H1 (cell line): ENCODE measurements around the gene FHDC1. TPM values are rescaled to one million over a fixed set of nuclear protein-coding genes. Genes with fewer than 3 reads are reported as not detected.

ENCODE experiments used
- ASH2L ChIP-seq: fragments of 200-600, 300-600 bp; sonication (generic); IDR thresholded peaks from one replicate; pipeline ENCODE4 v1.7.1; 2017; ENCODE audit warnings: low read length
- TAF7 ChIP-seq: optimal IDR thresholded peaks from 2 replicates; pipeline ENCODE3; 2011; ENCODE audit warnings: low read depth, mild to moderate bottlenecking, inconsistent platforms, low read length, moderate library complexity, borderline replicate concordance
- polyA plus RNA-seq, 7 experiments: library from polyadenylated mRNA; depleted of rRNA in 3 of 7; stranded (reverse) in 5 of 7; unstranded in 2 of 7; fragments of >200 nt in 5 of 7; fragments of 200-250 nt in 2 of 7; gene quantifications; 1 replicate in 5 of 7; 2 replicates in 1 of 7; 4 replicates in 1 of 7; pipeline versions ENCODE4 v1.2.1 to v1.2.3, GENCODE V29; 2011 to 2013; ENCODE audit warnings: missing spikeins in 2 of 7, mixed read lengths in 2 of 7
- total RNA-seq: library from RNA; stranded (reverse); fragmentation: NEBNext Ultra II Directional; extraction: Animal tissue kit (Norgen Biotek cat#: 25700); gene quantifications from 2 replicates; pipeline ENCODE4 v1.2.1, GENCODE V29; 2021

The FHDC1 gene
- total and polyA plus RNA-seq, 2 of the 8 experiments (the other 6 are each of a cell fraction or from before 2014, with no cell fraction given), result 6.4 to 28.6 TPM

- no peak for TF ChIP-seq ASH2L
- TF ChIP-seq TAF7, result no peak
Measured at GRCh38 chr4:153018031-153018430, 81.9 kb downstream of the FHDC1 start (continued).
